MM.1S (cell line): Measurements from ENCODE around the gene HDAC1.
"Not testable (repeated sequence)": the region's sequence is repeated elsewhere in the genome, so short reads cannot be mapped to it uniquely, and the experiment has no call there.

Experiments used
- DNase-seq: peaks from one replicate; pipeline ENCODE4 v3.0.0-alpha.2; 2015
- H2AFZ ChIP-seq: fragments of 300-600 bp; sonication (generic); 2 replicates; pipeline ENCODE4 v1.6.0; 2016; ENCODE audit warnings: antibody characterized with exemption, low read length
- H3F3A ChIP-seq: fragments of 300-600 bp; sonication (generic); 2 replicates; pipeline ENCODE4 v1.6.1; 2016; ENCODE audit warnings: mild to moderate bottlenecking, antibody characterized with exemption, low read length, moderate library complexity, mixed read lengths; ENCODE audit not compliant: insufficient read depth
- H3K27ac ChIP-seq: fragments of 300-600 bp; sonication (generic); 2 replicates; pipeline ENCODE4 v1.5.1; 2016; ENCODE audit warnings: mild to moderate bottlenecking, low read length
- H3K27me3 ChIP-seq: fragments of 300-600 bp; sonication (generic); replicated peaks from 2 replicates; pipeline ENCODE4 v1.6.0; 2016; ENCODE audit warnings: low read length; ENCODE audit not compliant: insufficient read depth
- H3K36me3 ChIP-seq: fragments of 300-600 bp; sonication (generic); replicated peaks from 2 replicates; pipeline ENCODE4 v1.6.1; 2016; ENCODE audit warnings: mild to moderate bottlenecking, low read length, mixed read lengths; ENCODE audit not compliant: insufficient read depth
- H3K4me1 ChIP-seq: fragments of 300-600 bp; sonication (generic); 2 replicates; pipeline ENCODE4 v1.6.1; 2016; ENCODE audit warnings: low read length, mixed read lengths
- H3K4me2 ChIP-seq: fragments of 300-600 bp; sonication (generic); 2 replicates; pipeline ENCODE4 v1.6.0; 2016; ENCODE audit warnings: low read depth, low read length
- H3K4me3 ChIP-seq: fragments of 300-600 bp; sonication (generic); 2 replicates; pipeline ENCODE4 v1.5.1; 2016; ENCODE audit warnings: low read length, mixed read lengths
- H3K79me2 ChIP-seq: fragments of 300-600 bp; sonication (generic); 2 replicates; pipeline ENCODE4 v1.6.1; 2016; ENCODE audit warnings: mixed run types, low read length, mixed read lengths
- H3K9ac ChIP-seq: fragments of 300-600 bp; sonication (generic); 2 replicates; pipeline ENCODE4 v1.6.1; 2016; ENCODE audit warnings: low read length, mixed read lengths
- H3K9me2 ChIP-seq: fragments of 300-600 bp; sonication (generic); replicated peaks from 2 replicates; pipeline ENCODE4 v1.6.1; 2016; ENCODE audit warnings: mild to moderate bottlenecking, low read length, mixed read lengths; ENCODE audit not compliant: insufficient read depth
- H3K9me3 ChIP-seq: fragments of 300-600 bp; sonication (generic); replicated peaks from 2 replicates; pipeline ENCODE4 v1.6.1; 2016; ENCODE audit warnings: mild to moderate bottlenecking, low read length, mixed read lengths; ENCODE audit not compliant: insufficient read depth
- H4K20me1 ChIP-seq: fragments of 300-600 bp; sonication (generic); 2 replicates; pipeline ENCODE4 v1.6.1; 2016; ENCODE audit warnings: mild to moderate bottlenecking, low read length, moderate library complexity, mixed read lengths; ENCODE audit not compliant: insufficient read depth
- EZH2 ChIP-seq: fragments of 300-600 bp; sonication (generic); optimal IDR thresholded peaks from 2 replicates; pipeline ENCODE3; 2017; ENCODE audit warnings: low read depth, mild to moderate bottlenecking, antibody characterized with exemption, low read length, mixed read lengths
- EZH2phosphoT487 ChIP-seq: fragments of 300-600 bp; sonication (generic); IDR thresholded peaks from 2 replicates; pipeline ENCODE4 v1.6.1; 2018; ENCODE audit warnings: antibody characterized with exemption, low read length
- TF ChIP-seq, protein P1 (sequence below): fragments of 300-600 bp; sonication (generic); IDR thresholded peaks from 2 replicates; pipeline ENCODE4 v1.5.1; 2016; ENCODE audit warnings: antibody characterized with exemption, low read length, mixed read lengths

Gene HDAC1

DNA sequence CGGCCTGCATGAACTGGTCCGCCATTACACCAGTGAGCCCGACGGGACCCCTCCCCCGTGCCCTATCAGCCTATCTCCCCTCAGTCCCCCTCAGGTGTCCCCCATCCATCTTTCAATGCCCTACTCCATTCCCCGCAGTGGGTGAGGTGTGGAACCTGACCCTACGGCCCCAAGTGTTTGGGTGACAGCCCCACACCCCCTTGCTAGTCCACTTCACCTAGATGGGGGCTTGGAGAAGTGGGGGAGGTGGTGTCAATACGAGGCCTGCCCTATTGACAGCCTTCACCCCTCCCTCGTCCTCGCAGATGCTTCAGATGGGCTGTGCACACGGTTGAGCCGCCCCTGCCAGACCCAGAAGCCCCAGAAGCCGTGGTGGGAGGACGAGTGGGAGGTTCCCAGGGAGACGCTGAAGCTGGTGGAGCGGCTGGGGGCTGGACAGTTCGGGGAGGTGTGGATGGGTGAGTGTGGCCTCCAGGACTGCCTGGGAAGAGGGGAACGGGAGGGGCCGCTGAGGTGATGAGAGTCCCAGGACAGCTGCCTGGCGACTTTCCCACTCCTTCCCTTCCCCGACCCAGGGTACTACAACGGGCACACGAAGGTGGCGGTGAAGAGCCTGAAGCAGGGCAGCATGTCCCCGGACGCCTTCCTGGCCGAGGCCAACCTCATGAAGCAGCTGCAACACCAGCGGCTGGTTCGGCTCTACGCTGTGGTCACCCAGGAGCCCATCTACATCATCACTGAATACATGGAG lies 15.7 kb upstream of the HDAC1 start:
- Histone ChIP-seq H3K4me3 (no peak overlapping the region), H3K27me3 (no peaks in the 10 kb centered on the region), H3K27ac (no peak overlapping the region), H3K4me1 (no peaks in the 10 kb centered on the region), H3K9me3 (no peaks in the 10 kb centered on the region), H3K9me2 (no peaks in the 10 kb centered on the region), H2AFZ (no peak overlapping the region), H3F3A (no peaks in the 10 kb centered on the region), H3K36me3 (no peaks in the 10 kb centered on the region), H3K4me2 (no peak overlapping the region), H4K20me1 (no peaks in the 10 kb centered on the region), H3K79me2 (no peaks in the 10 kb centered on the region), H3K9ac (no peak overlapping the region)
- TF ChIP-seq EZH2phosphoT487 (no peak), EZH2 (no peak)
- TF ChIP-seq, protein P1, sequence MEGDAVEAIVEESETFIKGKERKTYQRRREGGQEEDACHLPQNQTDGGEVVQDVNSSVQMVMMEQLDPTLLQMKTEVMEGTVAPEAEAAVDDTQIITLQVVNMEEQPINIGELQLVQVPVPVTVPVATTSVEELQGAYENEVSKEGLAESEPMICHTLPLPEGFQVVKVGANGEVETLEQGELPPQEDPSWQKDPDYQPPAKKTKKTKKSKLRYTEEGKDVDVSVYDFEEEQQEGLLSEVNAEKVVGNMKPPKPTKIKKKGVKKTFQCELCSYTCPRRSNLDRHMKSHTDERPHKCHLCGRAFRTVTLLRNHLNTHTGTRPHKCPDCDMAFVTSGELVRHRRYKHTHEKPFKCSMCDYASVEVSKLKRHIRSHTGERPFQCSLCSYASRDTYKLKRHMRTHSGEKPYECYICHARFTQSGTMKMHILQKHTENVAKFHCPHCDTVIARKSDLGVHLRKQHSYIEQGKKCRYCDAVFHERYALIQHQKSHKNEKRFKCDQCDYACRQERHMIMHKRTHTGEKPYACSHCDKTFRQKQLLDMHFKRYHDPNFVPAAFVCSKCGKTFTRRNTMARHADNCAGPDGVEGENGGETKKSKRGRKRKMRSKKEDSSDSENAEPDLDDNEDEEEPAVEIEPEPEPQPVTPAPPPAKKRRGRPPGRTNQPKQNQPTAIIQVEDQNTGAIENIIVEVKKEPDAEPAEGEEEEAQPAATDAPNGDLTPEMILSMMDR: no peak
- DNase-seq: no peak

DNA sequence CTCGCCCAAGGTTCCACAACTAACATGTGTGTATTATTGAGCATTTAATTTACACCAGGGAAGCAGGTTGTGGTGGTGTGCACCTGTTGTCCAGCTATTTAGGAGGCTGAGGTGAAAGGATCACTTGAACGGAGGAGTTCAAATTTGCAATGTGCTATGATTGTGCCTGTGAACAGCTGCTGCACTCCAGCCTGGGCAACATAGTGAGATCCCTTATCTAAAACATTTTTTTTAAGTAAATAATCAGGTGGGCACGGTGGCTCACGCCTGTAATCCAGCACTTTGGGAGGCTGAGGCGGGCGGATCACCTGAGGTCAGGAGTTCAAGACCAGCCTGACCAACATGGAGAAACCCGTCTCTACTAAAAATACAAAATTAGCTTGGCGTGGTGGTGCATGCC lies 7.1 kb upstream of the HDAC1 start:
- H3K4me3 ChIP-seq, H3K9me3 ChIP-seq, H4K20me1 ChIP-seq, DNase-seq, H3K79me2 ChIP-seq, H3K9me2 ChIP-seq, H3K27me3 ChIP-seq, H3K36me3 ChIP-seq, H3K9ac ChIP-seq, H3K4me1 ChIP-seq, H3F3A ChIP-seq, H3K27ac ChIP-seq, H2AFZ ChIP-seq, H3K4me2 ChIP-seq: not testable (repeated sequence)

- Histone ChIP-seq H3F3A (no peaks in the 10 kb centered on the region), H3K36me3 (no peaks in the 10 kb centered on the region), H4K20me1 (no peaks in the 10 kb centered on the region), H3K4me1 (no peaks in the 10 kb centered on the region), H2AFZ (no peak overlapping the region), H3K9me3 (no peaks in the 10 kb centered on the region), H3K9me2 (no peaks in the 10 kb centered on the region), H3K4me3 (no peak overlapping the region), H3K79me2 (no peaks in the 10 kb centered on the region), H3K9ac (no peak overlapping the region), H3K4me2 (no peak overlapping the region), H3K27me3 (no peaks in the 10 kb centered on the region), H3K27ac (no peak overlapping the region)
- no peak for DNase-seq
- TF ChIP-seq EZH2phosphoT487: no peak
- TF ChIP-seq, protein P1: no peak
- TF ChIP-seq EZH2: no peak
These were observed 6.2 kb upstream of the HDAC1 start for GRCh38 chr1:32285658-32286057.

- Histone ChIP-seq H3K27ac (no peak overlapping the region), H3K4me3 (no peak overlapping the region), H3K9ac (no peak overlapping the region), H3K4me1 (no peaks in the 10 kb centered on the region), H3K9me3 (no peaks in the 10 kb centered on the region), H3K27me3 (no peaks in the 10 kb centered on the region), H4K20me1 (no peaks in the 10 kb centered on the region), H3K4me2 (no peak overlapping the region), H3K79me2 (no peaks in the 10 kb centered on the region), H3K36me3 (no peaks in the 10 kb centered on the region), H2AFZ (no peak overlapping the region), H3K9me2 (no peaks in the 10 kb centered on the region), H3F3A (no peaks in the 10 kb centered on the region)
- TF ChIP-seq EZH2 (no peak), EZH2phosphoT487 (no peak)
- TF ChIP-seq, protein P1: no peak
- no peak for DNase-seq
These were observed 5.1 kb upstream of the HDAC1 start for GRCh38 chr1:32286763-32287162.
